Loucy (cell line): ENCODE data around the gene PAPPA2.

Experiments used
- H2AFZ ChIP-seq: fragments of 200-600 bp; sonication (generic); 2 replicates; pipeline ENCODE4 v1.6.0; 2016; ENCODE audit warnings: antibody characterized with exemption, mild to moderate bottlenecking, low read length, moderate library complexity
- H3F3A ChIP-seq: fragments of 200-600 bp; 2 replicates; pipeline ENCODE4 v1.6.0; 2016; ENCODE audit warnings: antibody characterized with exemption, low read depth, mild to moderate bottlenecking
- H3K27me3 ChIP-seq: fragments of 200-600 bp; sonication (generic); 2 replicates; pipeline ENCODE4 v1.6.1; 2014; ENCODE audit warnings: low read length, mild to moderate bottlenecking; ENCODE audit not compliant: insufficient read depth, poor library complexity, severe bottlenecking
- H3K36me3 ChIP-seq: fragments of 200-600 bp; sonication (generic); 2 replicates; pipeline ENCODE4 v1.6.1; 2016; ENCODE audit warnings: low read length; ENCODE audit not compliant: insufficient read depth
- H3K4me1 ChIP-seq: fragments of 200-600 bp; sonication (generic); 2 replicates; pipeline ENCODE4 v1.5.1; 2014; ENCODE audit warnings: low read length, mild to moderate bottlenecking; ENCODE audit not compliant: insufficient read depth, poor library complexity, severe bottlenecking
- H3K4me2 ChIP-seq: fragments of 200-600 bp; sonication (generic); 2 replicates; pipeline ENCODE4 v1.6.0; 2014; ENCODE audit warnings: antibody characterized with exemption, low read length, low read depth, mild to moderate bottlenecking; ENCODE audit not compliant: poor library complexity, severe bottlenecking
- H3K4me3 ChIP-seq: fragments of 200-600 bp; sonication (generic); 2 replicates; pipeline ENCODE4 v1.5.1; 2014; ENCODE audit warnings: low read length, mild to moderate bottlenecking, mixed read lengths; ENCODE audit not compliant: poor library complexity, severe bottlenecking
- H3K79me2 ChIP-seq: fragments of 200-600 bp; sonication (generic); 2 replicates; pipeline ENCODE4 v1.6.1; 2014; ENCODE audit warnings: low read length; ENCODE audit not compliant: insufficient read depth
- H3K9ac ChIP-seq: fragments of 200-600 bp; sonication (generic); 2 replicates; pipeline ENCODE4 v1.6.0; 2014; ENCODE audit warnings: mild to moderate bottlenecking, low read depth, low read length, moderate library complexity; ENCODE audit not compliant: poor library complexity, severe bottlenecking
- H3K9me2 ChIP-seq: fragments of 200-600 bp; sonication (generic); replicated peaks from 2 replicates; pipeline ENCODE4 v1.6.1; 2016; ENCODE audit warnings: low read depth, low read length, mixed read lengths
- H3K9me3 ChIP-seq: fragments of 200-600 bp; sonication (generic); 2 replicates; pipeline ENCODE4 v1.6.1; 2014; ENCODE audit warnings: mild to moderate bottlenecking, antibody characterized with exemption, low read length, low read depth; ENCODE audit not compliant: insufficient read depth
- H4K20me1 ChIP-seq: fragments of 200-600 bp; sonication (generic); 2 replicates; pipeline ENCODE4 v1.6.0; 2014; ENCODE audit warnings: antibody characterized with exemption, low read length, mild to moderate bottlenecking; ENCODE audit not compliant: insufficient read depth, poor library complexity, severe bottlenecking
- CTCF ChIP-seq: fragments of 200-600 bp; sonication (generic); conservative IDR thresholded peaks from 2 replicates; pipeline ENCODE4 v1.5.1; 2014; ENCODE audit warnings: mild to moderate bottlenecking, antibody characterized with exemption, low read length
- EZH2phosphoT487 ChIP-seq: fragments of 200-600 bp; IDR thresholded peaks from 2 replicates; pipeline ENCODE4 v1.6.1; 2018; ENCODE audit warnings: antibody characterized with exemption, mild to moderate bottlenecking, moderate library complexity, borderline replicate concordance

The PAPPA2 gene

GRCh38 chr1:176670853-176671252 lies 207.9 kb downstream of the PAPPA2 start:
- no peaks in the 10 kb centered on the region for H3K36me3 ChIP-seq
- no peaks in the 10 kb centered on the region for H4K20me1 ChIP-seq
- no peak overlapping the region for H3K4me2 ChIP-seq
- H3K9me2 ChIP-seq, result no peaks in the 10 kb centered on the region
- no peaks in the 10 kb centered on the region for H3K4me1 ChIP-seq
- H3K79me2 ChIP-seq, result no peaks in the 10 kb centered on the region
- H3K4me3 ChIP-seq, result no peak overlapping the region
- no peaks in the 10 kb centered on the region for H3K27me3 ChIP-seq
- H3F3A ChIP-seq, result no peaks in the 10 kb centered on the region
- H2AFZ ChIP-seq, result no peak overlapping the region
- H3K9ac ChIP-seq, result no peak overlapping the region
- TF ChIP-seq EZH2phosphoT487, result no peak
- TF ChIP-seq CTCF, result no peak
- no peaks in the 10 kb centered on the region for H3K9me3 ChIP-seq

GRCh38 chr1:176682830-176683535 lies 220.0 kb downstream of the PAPPA2 start:
- H3K9me3 ChIP-seq, result no peaks in the 10 kb centered on the region
- H3F3A ChIP-seq, result no peaks in the 10 kb centered on the region
- no peaks in the 10 kb centered on the region for H3K9me2 ChIP-seq
- no peak overlapping the region for H3K4me2 ChIP-seq
- H4K20me1 ChIP-seq, result no peaks in the 10 kb centered on the region
- no peaks in the 10 kb centered on the region for H3K4me1 ChIP-seq
- H3K9ac ChIP-seq, result no peak overlapping the region
- H2AFZ ChIP-seq, result no peak overlapping the region
- TF ChIP-seq CTCF (no peak), EZH2phosphoT487 (no peak)
- no peak overlapping the region for H3K4me3 ChIP-seq
- no peaks in the 10 kb centered on the region for H3K36me3 ChIP-seq
- no peaks in the 10 kb centered on the region for H3K79me2 ChIP-seq
- no peaks in the 10 kb centered on the region for H3K27me3 ChIP-seq

GRCh38 chr1:176691251-176692228 lies 228.6 kb downstream of the PAPPA2 start:
- peaks cover 7% of the 10 kb centered on the region for H3K4me1 ChIP-seq
- H2AFZ ChIP-seq, result peak overlapping the region; percentile 56; the same call in 1 of the 2 replicates
- no peak overlapping the region for H3K4me3 ChIP-seq
- H3K4me2 ChIP-seq, result no peak overlapping the region
- no peaks in the 10 kb centered on the region for H3K79me2 ChIP-seq
- no peaks in the 10 kb centered on the region for H4K20me1 ChIP-seq
- peak; percentile 79 for TF ChIP-seq CTCF
- no peak for TF ChIP-seq EZH2phosphoT487
- H3K9ac ChIP-seq, result no peak overlapping the region
- no peaks in the 10 kb centered on the region for H3K36me3 ChIP-seq
- no peaks in the 10 kb centered on the region for H3K9me2 ChIP-seq
- no peaks in the 10 kb centered on the region for H3K9me3 ChIP-seq
- H3K27me3 ChIP-seq, result no peaks in the 10 kb centered on the region
- no peaks in the 10 kb centered on the region for H3F3A ChIP-seq
